Peyer's patch (tissue), 4 donors: ENCODE data around the gene FOXL1. TPM values are rescaled to one million over a fixed set of nuclear protein-coding genes. Genes with fewer than 3 reads are reported as not detected.

ENCODE experiments used
- DNase-seq, 3 donors: peaks; one replicate each; pipeline ENCODE4 v3.0.0-alpha.2; 2017 to 2019
- H3K27ac ChIP-seq, 4 donors: fragments of 200-600 bp; sonication (generic); one replicate each; pipeline ENCODE4 v1.5.1; 2016 to 2019
- H3K27me3 ChIP-seq, 2 donors: fragments of 200-600 bp; sonication (generic); one replicate each; pipeline ENCODE4 v1.5.1; 2019
- H3K36me3 ChIP-seq, 3 donors: fragments of 200-600 bp; sonication (generic); one replicate each; pipeline ENCODE4 v1.5.1; 2016 to 2019
- H3K4me1 ChIP-seq, 4 donors: fragments of 200-600 bp; sonication (generic); one replicate each; pipeline ENCODE4 v1.5.1; 2016 to 2019
- H3K4me3 ChIP-seq, 4 donors: fragments of 200-600 bp; sonication (generic); 1 replicate in 3 of 4; 2 replicates in 1 of 4; pipeline ENCODE4 v1.5.1; 2016 to 2019; ENCODE audit warnings: mild to moderate bottlenecking in 1 of 4
- H3K9me3 ChIP-seq, 4 donors: fragments of 200-600 bp; sonication (generic); one replicate each; pipeline ENCODE4 v1.5.1; 2016 to 2019; ENCODE audit warnings: mild to moderate bottlenecking in 1 of 4
- POLR2A ChIP-seq, 2 donors: fragments of 450-650 bp; IDR thresholded peaks; one replicate each; pipeline ENCODE4 v1.5.1; 2017; ENCODE audit warnings: antibody characterized with exemption in 2 of 2, mild to moderate bottlenecking in 2 of 2, moderate library complexity in 2 of 2
- total RNA-seq, 4 donors: library from RNA; depleted of rRNA; stranded (reverse); fragments of >200 nt; gene quantifications; one replicate each; pipeline ENCODE4 v1.1.0, GENCODE V29; 2016
- TF ChIP-seq, protein P1 (sequence below), 6 experiments: fragments of 450-650 bp in 4 of 6; fragments of 200-600 bp in 2 of 6; sonication (generic) in 1 of 6; IDR thresholded peaks; one replicate each; pipeline ENCODE4 v1.5.1; 2017 to 2019; ENCODE audit warnings: antibody characterized with exemption in 6 of 6, mild to moderate bottlenecking in 3 of 6, moderate library complexity in 1 of 6

Gene FOXL1
- total RNA-seq, 4 donors from 2014 or later: 2.0 to 12.4 (median 3.0) TPM

DNA sequence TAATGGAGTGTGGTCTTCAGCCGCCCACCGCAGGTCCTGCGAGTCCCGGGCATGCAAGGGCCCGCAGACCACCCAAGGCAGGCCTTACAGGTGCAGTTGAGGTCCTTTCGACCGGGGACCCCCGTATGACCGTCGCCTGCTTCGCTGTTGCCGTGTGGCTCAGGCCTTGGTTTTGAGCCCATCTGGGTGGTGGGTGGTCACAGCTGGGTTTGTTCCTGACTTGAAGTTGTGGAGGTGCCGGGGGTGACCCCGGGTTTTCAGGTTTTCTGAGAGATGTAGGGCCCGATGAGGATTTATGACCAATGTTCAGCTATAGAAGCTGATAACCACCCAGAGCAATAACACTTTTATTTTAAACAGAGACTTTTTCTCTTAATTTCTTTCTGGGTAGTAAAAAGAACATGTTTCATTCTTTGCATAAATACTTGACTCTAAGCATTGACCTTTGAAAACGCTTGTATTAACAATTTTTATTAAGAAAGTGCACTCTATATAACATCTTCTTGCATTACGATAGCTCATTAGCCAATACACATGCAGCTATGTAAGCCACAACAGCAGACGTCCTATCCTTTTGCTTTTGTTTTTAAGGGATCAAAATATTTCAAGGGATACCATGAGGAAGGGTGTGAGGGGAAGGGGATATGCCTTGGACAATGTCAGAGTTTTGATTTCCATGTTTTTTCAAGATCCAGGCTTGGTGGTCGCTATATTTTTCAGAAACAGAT, 1.9 kb downstream of the FOXL1 start:
- Histone ChIP-seq H3K9me3 (no peaks in the 10 kb centered on the region), H3K36me3 (no peaks in the 10 kb centered on the region), H3K4me1 (peaks cover 0 to 7% (median 0%) of the 10 kb centered on the region in 4 donors), H3K4me3 (peak overlapping the region in 2 of 4 donors; percentile 37 to 47), H3K27ac (peak overlapping the region in 2 of 4 donors; percentile 78 to 80), H3K27me3 (peaks cover 0 to 30% of the 10 kb centered on the region in 2 donors)
- no peak for DNase-seq
- TF ChIP-seq, protein P1, sequence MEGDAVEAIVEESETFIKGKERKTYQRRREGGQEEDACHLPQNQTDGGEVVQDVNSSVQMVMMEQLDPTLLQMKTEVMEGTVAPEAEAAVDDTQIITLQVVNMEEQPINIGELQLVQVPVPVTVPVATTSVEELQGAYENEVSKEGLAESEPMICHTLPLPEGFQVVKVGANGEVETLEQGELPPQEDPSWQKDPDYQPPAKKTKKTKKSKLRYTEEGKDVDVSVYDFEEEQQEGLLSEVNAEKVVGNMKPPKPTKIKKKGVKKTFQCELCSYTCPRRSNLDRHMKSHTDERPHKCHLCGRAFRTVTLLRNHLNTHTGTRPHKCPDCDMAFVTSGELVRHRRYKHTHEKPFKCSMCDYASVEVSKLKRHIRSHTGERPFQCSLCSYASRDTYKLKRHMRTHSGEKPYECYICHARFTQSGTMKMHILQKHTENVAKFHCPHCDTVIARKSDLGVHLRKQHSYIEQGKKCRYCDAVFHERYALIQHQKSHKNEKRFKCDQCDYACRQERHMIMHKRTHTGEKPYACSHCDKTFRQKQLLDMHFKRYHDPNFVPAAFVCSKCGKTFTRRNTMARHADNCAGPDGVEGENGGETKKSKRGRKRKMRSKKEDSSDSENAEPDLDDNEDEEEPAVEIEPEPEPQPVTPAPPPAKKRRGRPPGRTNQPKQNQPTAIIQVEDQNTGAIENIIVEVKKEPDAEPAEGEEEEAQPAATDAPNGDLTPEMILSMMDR (IDR thresholded peaks at IDR 0.05): no peak
- no peak for TF ChIP-seq POLR2A (IDR thresholded peaks at IDR 0.05)

DNA sequence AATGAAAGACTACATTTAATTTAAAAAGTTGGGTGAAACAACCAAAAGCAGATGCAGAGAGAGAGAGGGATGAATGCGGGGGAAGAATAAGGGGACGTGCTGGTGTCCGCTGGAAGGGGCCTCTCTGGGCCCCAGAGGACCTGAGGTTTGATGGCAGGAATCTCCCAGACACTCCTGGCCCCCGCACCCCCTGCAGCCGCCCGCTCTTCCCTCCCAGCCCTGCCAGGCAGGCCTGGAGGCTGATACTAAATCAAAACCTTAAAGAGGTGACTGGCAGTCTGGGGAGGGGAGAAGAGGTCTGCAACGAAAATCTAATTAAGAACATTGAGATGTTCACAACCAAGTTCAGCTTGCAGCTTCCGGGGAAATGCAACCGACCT, 2.4 kb downstream of the FOXL1 start:
- H3K36me3 ChIP-seq: no peaks in the 10 kb centered on the region
- no peak for TF ChIP-seq POLR2A (IDR thresholded peaks at IDR 0.05)
- TF ChIP-seq, protein P1 (IDR thresholded peaks at IDR 0.05): no peak
- peaks cover 0 to 7% (median 0%) of the 10 kb centered on the region in 4 donors for H3K4me1 ChIP-seq
- no peak overlapping the region for H3K27ac ChIP-seq
- H3K27me3 ChIP-seq: peaks cover 0 to 30% of the 10 kb centered on the region in 2 donors
- H3K9me3 ChIP-seq: no peaks in the 10 kb centered on the region
- H3K4me3 ChIP-seq: peak overlapping the region in 1 of 4 donors; percentile 47
- no peak for DNase-seq

GRCh38 chr16:86581458-86581857, 3.1 kb downstream of the FOXL1 start:
- DNase-seq: no peak
- H3K9me3 ChIP-seq: no peaks in the 10 kb centered on the region
- TF ChIP-seq, protein P1 (IDR thresholded peaks at IDR 0.05): no peak
- TF ChIP-seq POLR2A (IDR thresholded peaks at IDR 0.05): no peak
- peaks cover 0 to 3% (median 0%) of the 10 kb centered on the region in 4 donors for H3K4me1 ChIP-seq
- H3K36me3 ChIP-seq: no peaks in the 10 kb centered on the region
- no peak overlapping the region for H3K27ac ChIP-seq
- H3K4me3 ChIP-seq: peak overlapping the region in 1 of 4 donors; percentile 47
- H3K27me3 ChIP-seq: peaks cover 0 to 27% of the 10 kb centered on the region in 2 donors

GRCh38 chr16:86584071-86584685, 5.8 kb downstream of the FOXL1 start:
- peaks cover 0 to 12% of the 10 kb centered on the region in 2 donors for H3K27me3 ChIP-seq
- H3K36me3 ChIP-seq: no peaks in the 10 kb centered on the region
- no peak overlapping the region for H3K4me3 ChIP-seq
- TF ChIP-seq POLR2A (IDR thresholded peaks at IDR 0.05): no peak
- TF ChIP-seq, protein P1 (IDR thresholded peaks at IDR 0.05): no peak
- no peak for DNase-seq
- no peak overlapping the region for H3K27ac ChIP-seq
- H3K9me3 ChIP-seq: no peaks in the 10 kb centered on the region
- H3K4me1 ChIP-seq: no peaks in the 10 kb centered on the region

DNA sequence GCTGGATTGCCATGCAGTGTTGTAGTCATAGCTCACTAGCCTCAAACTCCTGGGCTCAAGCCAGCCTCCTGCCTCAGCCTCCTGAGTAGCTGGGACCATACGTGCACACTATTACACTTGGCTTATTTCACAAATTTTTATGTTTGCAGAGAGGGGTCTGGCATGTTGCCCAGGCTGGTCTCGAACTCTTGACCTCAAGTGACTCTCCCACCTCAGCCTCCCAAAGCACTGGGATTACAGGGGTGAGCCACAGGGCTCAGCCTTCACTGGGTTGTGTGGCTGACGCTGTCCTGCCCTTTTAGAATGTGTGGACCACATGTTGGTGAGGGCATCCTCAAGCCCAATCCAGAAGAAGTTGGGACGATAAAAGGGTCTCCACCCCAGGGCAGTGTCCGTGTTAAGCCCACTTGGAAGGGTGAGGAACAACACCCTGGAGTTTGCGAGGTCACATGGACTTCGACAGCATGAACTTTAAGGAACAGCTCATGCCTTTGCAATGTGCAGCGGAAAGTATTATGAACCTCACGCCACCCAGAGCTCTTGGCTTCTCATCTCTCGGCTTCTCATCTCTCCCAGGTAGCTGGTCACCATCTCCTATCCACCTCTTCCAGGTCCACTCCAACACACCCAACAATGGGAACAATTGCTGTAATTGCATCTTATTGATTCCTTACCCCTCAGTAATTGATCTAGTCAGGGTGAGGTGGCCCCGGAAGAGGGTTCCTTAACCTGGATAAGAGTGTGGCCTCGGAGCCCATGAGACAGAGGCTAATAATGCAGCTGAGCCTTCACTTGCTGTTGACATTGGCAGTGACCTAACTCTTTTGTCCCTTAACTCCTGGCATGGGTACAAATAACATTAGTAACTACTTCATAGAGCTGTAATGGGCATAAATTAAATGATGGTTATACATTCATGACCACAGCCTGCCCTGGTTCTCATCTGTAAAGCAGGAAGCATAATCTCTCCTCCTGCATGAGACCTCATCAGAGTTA, 6.7 kb downstream of the FOXL1 start:
- Histone ChIP-seq H3K4me3 (no peak overlapping the region), H3K9me3 (no peaks in the 10 kb centered on the region), H3K36me3 (no peaks in the 10 kb centered on the region), H3K27ac (peak overlapping the region in 2 of 4 donors; percentile 55 to 69), H3K4me1 (no peaks in the 10 kb centered on the region), H3K27me3 (peaks cover 0 to 4% of the 10 kb centered on the region in 2 donors)
- no peak for TF ChIP-seq POLR2A (IDR thresholded peaks at IDR 0.05)
- TF ChIP-seq, protein P1 (IDR thresholded peaks at IDR 0.05): no peak
- no peak for DNase-seq
